AG04449 (cell line): ENCODE data around the gene EDAR.

Experiments used
- CTCF ChIA-PET: fragments of 350-600 bp; formaldehyde crosslinking; extraction: SDS; loops from one replicate; lab custom pipeline; 2021; ENCODE audit warnings: antibody characterized with exemption; lab: Yijun Ruan, JAX
- POLR2A ChIA-PET: fragments of 400-600, 350-600 bp; formaldehyde crosslinking; extraction: SDS; loops from one replicate; lab custom pipeline; 2020; ENCODE audit warnings: antibody characterized with exemption, inconsistent platforms; lab: Yijun Ruan, JAX
- DNase-seq: peaks from one replicate; pipeline ENCODE4 v3.0.0-alpha.2; 2010; ENCODE audit warnings: low read depth, low spot score
- H3K4me3 ChIP-seq: 2 replicates; pipeline ENCODE4 v1.5.1; 2011; ENCODE audit warnings: low read depth, mild to moderate bottlenecking, control low read depth, low read length
- CTCF ChIP-seq: IDR thresholded peaks from one replicate; pipeline ENCODE4 v1.5.1; 2011; ENCODE audit warnings: mild to moderate bottlenecking, moderate library complexity, low read length, control low read depth, inconsistent platforms; ENCODE audit not compliant: insufficient read depth; ENCODE audit errors: missing control alignments

Gene EDAR

GRCh38 chr2:108960006-108960405 is 29.0 kb downstream of the EDAR start:
- CTCF ChIA-PET = no interaction called here

GRCh38 chr2:108959401-108959800 is 29.6 kb downstream of the EDAR start:
- POLR2A ChIA-PET = no interaction called here
- no peak overlapping the region for H3K4me3 ChIP-seq
- no peak for TF ChIP-seq CTCF
- DNase-seq = no peak
- CTCF ChIA-PET = no interaction called here

More at GRCh38 chr2:108960006-108960405, 29.0 kb downstream of the EDAR start:
- TF ChIP-seq CTCF = no peak
- POLR2A ChIA-PET = no interaction called here
- no peak for DNase-seq
- H3K4me3 ChIP-seq = no peak overlapping the region

GRCh38 chr2:108958632-108959341 is 30.2 kb downstream of the EDAR start:
- CTCF ChIA-PET = interaction anchor here (1.3 kb wide), 1 partner anchor 31 kb away, joined by 4 read pairs; no protein-coding TSS in a partner anchor
- no peak for TF ChIP-seq CTCF
- H3K4me3 ChIP-seq = no peak overlapping the region
- DNase-seq = no peak
- POLR2A ChIA-PET = no interaction called here

- H3K4me3 ChIP-seq = no peak overlapping the region
- ChIA-PET CTCF (interaction anchor here (1.3 kb wide), 1 partner anchor 30 kb away, joined by 4 read pairs; no protein-coding TSS in a partner anchor), POLR2A (no interaction called here)
- no peak for TF ChIP-seq CTCF
- DNase-seq = no peak
These were observed 31.0 kb downstream of the EDAR start for GRCh38 chr2:108958002-108958401.

- POLR2A ChIA-PET = no interaction called here
- TF ChIP-seq CTCF = no peak
- no peak overlapping the region for H3K4me3 ChIP-seq
- DNase-seq = no peak
- CTCF ChIA-PET = no interaction called here
These were observed 32.6 kb downstream of the EDAR start for GRCh38 chr2:108956375-108956774.

- no peak for TF ChIP-seq CTCF
- ChIA-PET POLR2A (no interaction called here), CTCF (interaction anchor here (1.0 to 1.1 kb wide), 2 partner anchors 13 to 22 kb away, joined by 3 to 4 read pairs; no protein-coding TSS in a partner anchor)
- DNase-seq = no peak
- no peak overlapping the region for H3K4me3 ChIP-seq
These were observed 38.5 kb downstream of the EDAR start for GRCh38 chr2:108950369-108951135.
